ENCODE results near the gene IER3.
"Not testable (repeated sequence)": the region's sequence is repeated elsewhere in the genome, so short reads cannot be mapped to it uniquely, and the experiment has no call there.

The IER3 gene

DNA sequence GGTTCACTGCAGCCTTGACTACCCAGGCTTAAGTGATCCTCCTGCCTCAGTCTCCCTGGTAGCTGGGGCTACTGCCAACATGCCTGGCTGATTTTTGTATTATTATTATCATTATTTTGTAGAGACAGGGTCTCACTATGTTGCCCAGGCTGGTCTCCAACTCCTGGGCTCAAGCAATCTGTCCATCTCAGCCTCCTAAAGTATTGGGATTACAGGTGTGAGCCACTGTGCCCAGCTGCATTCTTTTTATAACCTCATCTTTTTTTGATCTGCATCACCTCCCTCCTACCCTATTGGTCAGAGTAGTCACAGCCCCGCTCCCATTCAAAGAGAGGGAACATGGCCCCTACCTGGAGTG is 23.6 kb upstream of the IER3 start:
- no peak for DNase-seq

DNA sequence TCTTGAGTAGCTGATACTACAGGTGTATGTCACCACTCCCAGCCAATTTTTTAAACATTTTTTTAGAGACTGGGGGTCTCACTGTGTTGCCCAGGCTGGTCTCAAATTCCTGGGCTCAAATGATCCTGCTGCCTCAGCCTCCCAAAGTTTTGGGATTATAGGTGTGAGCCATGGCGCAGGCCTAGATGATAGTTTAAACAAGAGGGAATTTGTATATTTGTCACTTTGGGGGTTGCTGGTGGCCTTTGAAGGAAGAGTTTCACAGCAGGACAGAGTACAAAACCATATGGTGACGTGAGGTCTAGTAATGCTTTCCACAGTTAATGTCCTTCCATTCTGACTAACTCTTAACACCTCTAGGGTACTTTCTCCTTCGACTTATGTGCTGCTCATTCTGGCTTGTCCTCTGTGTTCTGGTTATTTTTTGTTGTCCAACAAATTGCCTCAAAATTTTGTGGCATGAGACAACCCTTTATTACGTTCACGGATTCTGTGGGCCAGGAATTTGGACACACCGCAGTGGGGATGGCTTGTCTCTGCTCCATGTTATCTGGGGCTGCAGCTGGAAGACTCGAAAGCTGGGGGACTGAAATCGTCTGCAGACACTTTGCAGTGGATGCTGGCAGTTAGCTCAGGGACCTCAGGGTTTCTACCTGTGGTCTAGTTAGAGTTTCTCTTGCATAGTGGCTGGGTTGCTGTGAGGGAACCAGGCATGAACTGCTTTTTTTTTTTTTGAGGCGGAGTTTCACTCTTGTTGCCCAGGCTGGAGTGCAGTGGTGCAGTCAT is 23.0 kb upstream of the IER3 start:
- no peak for DNase-seq

DNA sequence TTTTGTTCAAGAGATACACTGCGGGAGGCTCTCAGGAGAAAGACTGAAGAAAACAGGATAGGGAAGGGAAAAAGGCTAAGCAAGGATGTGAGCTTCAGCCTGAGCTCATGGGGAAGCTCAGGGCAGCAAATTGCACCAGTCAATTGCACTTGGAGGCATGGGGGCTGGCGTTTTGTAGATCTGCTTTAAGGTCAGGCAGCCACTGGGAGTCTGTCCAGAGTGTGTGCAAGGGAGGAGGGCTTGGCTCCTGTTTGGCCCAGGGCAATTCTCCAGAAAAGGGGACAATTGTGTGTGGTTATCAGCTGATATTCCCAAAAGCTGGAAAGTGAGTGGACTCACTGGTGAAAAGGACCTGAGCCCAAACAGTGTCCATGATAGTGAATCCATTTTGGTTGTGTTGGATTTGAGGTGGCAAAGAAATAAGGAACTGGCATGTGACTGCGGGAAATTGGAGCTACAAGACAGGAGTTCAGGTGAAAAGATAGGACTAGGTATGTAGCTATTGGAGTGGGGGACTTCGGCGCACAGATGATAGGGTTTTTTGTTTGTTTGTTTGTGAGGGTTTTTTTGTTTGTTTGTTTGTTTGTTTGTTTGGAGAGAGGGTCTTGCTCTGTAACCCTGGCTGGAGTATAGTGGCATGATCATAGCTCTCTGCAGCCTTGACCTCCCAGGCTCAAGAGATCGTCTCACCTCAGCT is 22.3 kb upstream of the IER3 start:
- no peak for DNase-seq

DNA sequence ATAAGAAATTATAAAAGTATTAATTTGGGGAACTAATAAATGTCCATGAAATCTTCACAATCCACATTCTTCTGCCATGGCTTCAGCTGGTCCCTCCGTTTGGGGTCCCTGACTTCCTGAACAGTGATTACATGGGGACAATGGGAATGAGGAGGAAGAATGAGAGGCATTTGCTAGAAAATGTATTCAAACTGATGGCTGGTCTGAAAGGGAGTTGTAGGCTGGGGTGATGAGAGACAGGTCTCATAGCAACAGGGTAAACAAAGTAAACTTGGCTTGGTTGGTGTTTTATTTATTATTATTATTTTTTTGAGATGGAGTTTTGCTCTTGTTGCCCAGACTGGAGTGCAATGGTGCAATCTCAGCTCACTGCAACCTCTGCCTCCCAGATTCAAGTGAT is 21.1 kb upstream of the IER3 start:
- DNase-seq = not testable (repeated sequence)

DNA sequence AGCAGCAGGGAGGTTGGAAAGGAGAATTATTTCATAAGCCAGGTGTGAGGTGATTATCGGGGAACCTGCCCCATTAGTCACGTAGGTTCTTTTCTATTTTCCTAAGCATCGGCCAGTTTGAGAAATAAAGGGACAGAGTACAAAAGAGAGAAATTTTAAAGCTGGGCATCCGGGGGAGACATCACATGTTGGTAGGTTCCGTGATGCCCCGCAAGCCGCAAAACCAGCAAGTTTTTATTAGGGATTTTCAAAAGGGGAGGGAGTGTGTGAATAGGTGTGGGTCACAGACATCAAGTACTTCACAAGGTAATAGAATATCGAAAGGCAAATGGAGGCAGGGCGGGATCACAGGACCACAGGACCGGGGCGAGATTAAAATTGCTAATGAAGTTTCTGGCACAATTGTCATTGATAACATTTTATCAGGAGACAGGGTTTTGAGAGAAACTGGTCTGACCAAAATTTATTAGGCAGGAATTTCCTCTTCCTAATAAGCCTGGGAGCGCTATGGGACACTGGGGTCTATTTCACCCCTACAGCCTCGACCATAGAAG is 20.2 kb upstream of the IER3 start:
- DNase-seq = not testable (repeated sequence)

DNA sequence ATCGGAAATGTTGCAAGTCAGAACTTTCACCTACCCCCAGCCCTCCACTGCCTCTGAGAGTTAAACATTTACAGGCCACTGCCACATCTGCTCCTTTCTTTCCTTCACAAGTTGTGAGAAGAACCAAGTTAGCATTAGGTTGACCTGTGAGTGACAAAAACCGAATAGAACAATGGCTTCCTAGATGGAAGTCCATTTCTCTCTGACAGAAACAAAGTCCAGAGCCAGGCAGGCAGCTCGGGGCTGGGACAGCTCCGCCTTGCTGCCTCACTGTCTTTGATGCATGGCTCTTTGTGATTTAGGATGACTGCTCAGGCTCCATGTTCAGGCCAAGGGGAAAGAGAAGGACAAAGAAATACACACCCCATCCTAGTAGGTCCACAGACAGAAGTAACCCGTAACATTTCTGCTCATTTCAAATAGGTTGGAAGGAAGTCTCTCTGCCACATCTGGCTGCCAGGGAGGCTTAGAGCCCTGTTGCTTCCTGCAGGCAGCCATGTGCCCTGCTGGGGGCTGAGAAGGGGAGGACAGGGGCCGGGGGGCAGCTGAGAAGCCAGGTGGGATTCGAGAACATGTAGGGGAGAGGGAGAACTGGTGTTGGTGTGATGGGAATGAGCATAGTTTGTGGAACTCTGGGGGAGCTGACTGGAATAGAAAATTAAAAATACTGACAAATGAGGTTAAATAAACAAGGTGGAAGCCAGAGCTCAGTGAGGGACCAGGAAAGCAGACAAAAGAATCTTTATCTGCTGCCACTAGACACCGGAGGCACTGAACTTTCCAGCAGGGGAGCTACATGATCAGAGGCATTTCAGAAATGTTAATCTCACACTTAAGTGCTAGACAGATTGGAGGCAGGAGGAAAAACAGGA is 19.5 kb upstream of the IER3 start:
- peak; percentile 39 for DNase-seq

DNA sequence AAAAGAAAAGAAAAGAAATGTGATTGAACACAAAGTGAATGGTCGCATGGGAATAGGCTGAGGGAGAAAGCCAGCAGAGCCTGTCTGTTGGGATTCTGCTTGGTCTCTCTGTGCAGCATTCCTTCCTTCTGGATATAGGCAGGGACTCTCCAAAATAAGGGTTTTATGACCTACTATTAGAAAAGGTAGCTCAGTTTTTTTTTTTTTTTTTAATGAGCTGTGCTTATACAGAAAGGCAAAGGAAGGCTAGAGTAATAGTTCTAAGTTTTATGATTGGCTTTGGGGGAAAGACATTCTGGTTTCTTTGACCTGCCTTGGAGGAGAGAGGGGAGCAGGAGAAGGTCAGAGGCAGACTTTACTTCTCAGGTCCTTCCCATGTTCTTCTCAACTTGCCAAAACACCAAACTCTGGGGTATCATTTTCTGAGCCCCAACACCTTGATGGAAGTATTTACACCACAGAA is 18.8 kb upstream of the IER3 start:
- DNase-seq = peak; percentile 26

DNA sequence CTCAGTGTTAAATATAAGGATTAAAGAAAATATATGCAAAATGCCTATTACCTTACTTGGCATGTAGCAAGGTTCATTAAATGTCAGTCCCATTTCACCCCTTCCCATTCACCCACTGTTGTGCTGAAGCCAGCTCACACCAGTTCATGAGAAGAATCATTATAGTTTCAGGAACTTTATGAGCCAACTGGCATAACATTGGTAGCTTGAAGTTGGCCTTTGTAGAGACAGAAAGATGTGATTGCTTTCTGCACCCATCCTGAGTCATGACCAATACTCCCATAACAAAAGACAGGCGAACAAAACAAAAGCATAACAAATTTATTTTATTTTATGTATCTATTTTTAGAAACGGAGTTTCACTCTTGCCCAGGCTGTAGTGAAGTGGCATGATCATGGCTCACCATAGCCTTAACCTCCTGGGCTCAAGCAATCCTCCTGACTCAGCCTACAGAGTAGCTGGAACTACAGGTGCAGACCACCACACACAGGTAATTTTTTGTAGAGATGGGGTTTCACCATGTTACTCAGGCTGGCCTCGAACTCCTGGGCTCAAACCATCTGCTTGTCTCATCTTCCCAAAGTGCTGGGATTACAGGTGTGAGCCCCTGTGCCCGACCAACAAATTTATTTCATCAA is 17.6 kb upstream of the IER3 start:
- DNase-seq = no peak

DNA sequence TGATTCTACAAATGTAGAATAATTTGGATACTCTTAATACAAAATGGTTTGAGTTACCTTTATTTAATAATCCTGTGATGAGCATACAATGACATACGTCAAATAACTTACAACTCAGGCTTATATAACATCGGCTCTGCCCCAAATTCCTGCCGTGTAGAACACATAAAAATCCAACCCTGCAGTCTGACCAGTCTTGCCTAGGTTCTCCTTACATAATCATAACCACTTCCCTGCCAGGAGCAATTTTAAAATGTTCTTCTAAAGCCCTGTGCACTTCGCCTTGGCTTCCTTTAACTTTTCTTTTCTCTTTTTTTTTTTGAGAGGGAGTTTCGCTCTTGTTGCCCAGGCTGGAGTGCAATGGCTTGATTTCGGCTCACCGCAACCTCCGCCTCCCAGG is 16.2 kb upstream of the IER3 start:
- DNase-seq = no peak

DNA sequence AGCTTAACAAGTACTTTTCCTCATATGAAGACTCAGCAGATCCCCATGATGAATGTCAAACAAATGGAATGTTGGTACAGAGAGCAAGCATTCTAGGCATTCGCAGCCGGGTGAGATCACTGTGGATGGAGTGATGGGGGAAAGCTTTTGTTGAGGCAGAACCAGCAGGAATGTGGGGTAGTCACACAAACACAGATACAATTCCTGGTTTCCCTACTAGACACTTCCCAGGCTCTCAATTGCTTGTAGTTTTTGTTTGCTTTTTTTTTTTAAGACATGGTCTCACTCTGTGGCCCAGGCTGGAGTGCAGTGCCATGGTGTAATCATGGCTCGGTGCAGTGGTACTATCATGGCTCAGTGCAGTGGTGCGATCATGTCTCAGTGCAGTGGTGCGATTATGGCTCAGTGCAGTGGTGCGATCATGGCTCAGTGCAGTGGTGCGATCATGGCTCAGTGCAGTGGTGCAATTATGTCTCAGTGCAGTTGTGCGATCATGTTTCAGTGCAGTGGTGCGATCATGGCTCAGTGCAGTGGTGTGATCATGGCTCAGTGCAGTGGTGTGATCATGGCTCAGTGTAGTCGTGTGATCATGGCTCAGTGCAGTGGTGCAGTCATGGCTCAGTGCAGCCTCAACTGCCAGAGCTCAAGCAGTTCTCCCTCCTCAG is 15.4 kb upstream of the IER3 start:
- no peak for DNase-seq

DNA sequence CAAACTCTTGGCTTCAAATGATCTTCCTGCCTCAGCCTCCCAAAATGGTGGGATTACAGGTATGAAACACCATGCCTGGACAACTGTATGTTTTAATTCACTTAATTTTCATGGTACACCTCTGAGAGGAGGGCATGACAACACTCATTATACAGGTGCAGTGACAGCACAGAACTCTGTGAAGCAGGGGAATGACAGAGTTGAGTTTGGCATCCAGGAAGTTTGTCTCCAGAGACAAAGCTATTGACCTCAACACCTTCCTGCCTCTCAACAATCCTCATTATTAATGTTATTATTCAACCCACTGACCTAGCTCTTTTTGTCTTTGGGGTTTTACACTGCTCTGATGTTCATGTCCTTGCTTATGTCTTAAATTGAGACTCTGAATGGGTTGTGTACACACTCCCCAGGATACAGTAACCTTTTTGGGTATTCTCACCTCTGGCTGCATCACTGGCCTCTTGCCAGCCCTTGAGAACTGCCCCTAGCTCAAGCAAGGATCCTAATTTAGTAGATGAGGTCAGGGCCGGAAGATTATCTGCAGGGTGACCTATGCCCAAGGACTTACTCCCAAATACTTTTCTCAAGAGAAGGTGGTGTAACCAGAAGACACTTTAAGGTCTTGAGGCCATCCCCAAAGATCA is 13.0 kb upstream of the IER3 start:
- DNase-seq = no peak

DNA sequence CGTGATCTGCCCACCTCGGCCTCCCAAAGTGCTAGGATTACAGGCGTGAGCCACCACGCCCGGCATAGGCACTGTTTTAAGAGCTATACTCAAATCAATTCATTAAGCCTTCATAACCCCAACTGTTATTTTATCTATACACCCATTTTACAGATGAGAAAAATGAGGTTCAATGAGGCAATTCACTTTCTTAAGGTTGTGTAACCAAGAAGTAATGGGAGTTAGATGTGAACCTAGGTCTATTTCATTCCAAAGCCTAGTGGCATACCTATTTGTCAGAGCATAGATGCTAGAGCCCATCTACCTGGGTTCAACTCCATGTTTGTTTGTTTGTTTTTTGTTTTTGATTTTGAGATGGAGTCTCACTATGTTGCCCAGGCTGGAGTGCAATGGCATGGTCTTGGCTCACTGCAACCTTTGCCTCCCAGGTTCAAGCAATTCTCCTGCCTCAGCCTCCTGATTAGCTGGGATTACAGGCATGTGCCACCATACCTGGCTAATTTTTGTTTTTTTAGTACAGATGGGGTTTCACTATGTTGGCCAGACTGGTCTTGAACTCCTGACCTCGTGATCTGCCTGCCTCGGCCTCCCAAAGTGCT is 12.2 kb upstream of the IER3 start:
- DNase-seq = not testable (repeated sequence)

DNA sequence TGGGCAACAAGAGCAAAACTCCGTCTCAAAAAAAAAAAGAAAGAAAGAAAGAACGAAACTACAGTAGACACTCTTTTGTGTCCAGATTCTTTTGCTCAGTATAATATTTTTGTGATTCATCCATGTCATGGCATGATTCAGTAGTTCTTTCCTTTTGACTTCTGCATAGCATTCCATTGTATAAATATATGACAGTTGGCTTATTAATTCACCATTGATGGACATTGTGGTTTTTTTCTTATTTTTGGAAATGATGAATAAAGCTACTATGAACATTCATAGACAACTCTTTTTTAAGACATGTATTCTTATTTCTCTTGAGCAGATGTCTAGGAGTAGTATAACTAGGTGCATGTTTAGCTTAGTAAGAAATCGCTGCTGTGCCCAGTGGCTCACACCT is 10.3 kb upstream of the IER3 start:
- DNase-seq = no peak

DNA sequence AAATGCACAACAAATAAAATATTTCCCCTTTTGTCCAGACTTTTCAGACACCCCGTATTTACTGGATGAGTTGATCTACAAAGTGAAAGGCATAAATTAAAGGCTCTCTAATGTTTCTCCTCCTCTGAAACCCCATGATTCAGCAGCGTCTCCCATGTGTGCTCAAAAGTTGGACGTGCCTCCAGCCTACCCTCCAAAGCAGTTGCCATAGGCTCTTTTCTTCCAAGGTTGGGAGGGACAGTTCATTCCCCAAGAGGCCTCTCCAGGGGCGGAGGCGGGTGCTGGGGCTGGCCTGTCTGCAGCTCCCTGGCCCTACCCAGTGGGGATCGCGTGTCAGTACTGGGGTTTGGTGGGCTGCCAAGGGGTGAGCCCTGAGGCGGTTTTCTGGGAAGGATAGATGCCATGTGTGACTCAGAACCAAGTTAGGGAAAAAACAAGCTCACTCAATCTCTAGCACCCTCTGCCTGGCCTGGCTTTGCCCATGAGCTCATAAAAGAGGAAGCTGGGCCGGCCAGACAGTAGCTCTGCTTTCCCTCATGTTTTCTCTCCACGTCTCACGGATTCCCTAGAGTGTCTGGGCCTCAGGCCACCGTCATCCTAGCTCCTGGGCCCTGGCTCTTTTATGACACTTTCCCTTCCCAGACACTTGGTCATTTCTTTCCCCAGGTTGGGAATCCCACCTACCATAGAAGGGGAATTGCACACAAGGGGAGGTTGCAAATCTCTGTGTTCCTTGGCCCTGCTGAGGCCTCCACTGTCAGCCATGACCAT is 8.0 kb upstream of the IER3 start:
- DNase-seq = peak; percentile 10

DNA sequence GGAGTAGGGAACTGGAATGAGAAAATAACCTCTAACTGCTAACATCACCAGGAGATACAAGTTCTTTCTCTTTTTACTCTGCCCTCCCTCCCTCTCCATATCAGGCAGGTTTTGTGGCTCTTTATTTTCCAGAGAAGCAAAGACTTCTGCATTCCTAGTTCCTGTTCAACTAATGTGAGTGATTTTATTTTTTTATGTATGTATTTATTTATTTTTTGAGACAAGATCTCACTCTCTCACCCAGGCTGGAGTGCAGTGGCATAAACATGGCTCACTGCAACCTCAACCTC is 6.0 kb upstream of the IER3 start:
- DNase-seq = peak; percentile 45

DNA sequence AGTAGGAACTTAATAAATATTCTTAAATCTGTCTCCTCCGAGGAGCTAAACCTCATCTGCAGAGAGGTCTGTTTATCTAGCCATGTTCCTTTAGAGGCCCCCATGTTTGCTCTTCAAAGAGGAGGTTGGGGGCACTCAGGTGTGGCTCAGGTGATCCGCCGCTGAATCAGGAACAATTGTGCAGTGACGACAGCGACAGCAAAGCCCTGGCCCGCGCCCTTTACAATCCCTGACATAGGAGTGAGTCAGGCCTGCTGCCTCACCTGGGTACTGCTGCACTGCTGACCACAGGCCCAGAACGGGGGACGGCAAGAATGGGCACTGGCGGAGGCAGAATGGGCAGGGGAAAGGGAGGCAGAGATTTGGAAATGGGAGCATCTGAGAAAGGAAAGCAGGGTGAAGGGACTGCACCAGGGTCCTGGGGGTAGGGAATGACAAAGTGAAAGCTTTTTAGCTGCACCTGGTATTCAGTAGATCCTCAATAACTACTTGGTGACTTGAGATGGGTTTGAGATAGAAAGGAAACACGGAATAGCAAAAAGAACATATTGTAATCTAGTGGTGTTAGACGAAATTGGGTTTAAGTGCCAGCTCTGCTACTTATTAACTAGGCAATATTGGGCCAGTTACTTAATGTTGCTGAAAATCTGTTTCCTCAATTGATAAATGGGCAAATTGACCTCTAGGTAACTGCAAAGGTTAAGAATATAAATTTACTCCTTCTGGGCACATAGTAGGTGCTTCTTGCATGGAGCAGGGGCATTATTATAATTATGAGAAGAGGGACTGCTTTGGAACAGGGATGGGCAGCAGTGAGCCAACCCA is 5.4 kb upstream of the IER3 start:
- DNase-seq = peak; percentile 95

DNA sequence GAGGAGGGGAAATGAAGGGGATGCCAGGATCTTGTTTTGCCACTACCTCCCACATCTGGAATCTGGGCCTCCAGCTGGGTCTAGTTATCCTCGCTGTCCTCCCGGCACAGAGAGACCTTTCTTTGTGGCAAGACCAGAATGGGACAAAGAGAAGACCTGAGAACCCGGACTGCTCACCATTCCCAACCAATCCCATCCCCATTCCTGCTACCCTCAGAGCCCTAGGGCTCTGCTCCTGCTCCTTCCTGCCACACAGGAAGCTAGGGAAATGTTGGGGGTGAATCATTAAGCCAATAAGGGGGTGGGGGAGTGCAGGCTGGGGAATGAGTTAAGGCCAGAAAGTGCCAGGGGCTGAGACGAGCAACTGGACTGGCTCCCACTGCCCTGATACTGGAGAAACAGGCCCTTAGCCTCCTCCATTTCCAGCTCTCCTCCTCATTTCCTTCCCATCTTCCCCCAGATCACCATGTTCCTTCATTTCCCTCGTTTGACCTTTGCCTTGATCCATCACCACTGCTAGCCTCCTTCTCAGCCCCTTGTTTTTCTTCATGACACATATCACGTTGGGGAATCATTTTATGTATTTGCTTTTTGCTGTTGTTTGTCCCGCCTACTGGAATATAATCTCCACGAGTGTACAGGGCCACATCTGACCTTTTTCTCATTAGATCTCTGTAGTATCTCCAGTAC is 4.6 kb upstream of the IER3 start:
- peak; percentile 84 for DNase-seq

DNA sequence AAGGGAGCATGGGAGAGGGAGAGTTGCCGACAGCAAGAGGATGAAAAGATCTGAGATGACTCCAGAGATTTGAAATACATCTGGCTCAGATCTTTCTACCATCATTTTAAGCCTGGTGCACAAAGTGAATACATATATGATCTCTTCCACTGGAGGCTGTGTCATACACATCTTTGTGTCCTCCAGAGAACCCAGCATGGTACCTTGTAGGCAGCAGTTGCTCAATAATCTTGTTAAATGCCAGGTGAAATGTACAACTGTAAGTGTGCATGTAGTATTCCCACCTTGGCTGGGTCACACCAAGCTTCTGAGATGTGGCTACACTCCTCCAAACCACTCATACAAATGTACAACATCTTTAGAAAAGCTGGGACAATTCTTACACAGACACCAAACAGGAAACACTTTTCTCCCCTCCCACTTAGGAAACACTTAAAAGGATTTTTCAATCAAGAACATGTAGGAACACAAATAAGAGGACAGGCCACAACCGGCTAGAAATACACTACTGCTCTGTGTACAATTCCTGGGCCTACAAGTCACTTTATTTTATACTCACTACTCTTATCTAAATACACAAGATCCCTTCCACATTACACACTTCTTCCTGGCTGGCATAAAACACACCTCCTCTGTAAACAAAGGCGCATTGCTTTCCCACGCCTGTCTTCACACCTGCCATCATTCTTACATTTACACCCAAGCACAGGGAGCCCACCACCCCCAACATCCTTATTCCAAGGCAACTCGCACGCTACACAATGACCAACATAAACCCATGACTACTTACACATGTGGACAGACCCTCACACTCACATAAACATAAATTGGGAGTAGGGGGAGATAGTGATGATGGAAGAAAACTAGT is 3.8 kb upstream of the IER3 start:
- DNase-seq = peak; percentile 60

Measured in DMS53 (cell line).